HepG2 (cell line): ENCODE data around the gene SBK3. TPM values are rescaled to one million over a fixed set of nuclear protein-coding genes. Genes with fewer than 3 reads are reported as not detected.
A peak's percentile ranks its signal among the peaks of the same experiment; 100 is the strongest.

Experiments
- AHR ChIP-seq: IDR thresholded peaks from 2 replicates; pipeline ENCODE4 v1.6.1; 2018; ENCODE audit warnings: missing genetic modification reagents, missing compliant biosample characterization
- ASH2L ChIP-seq: fragments of 300-600, 200-600 bp; sonication (generic); IDR thresholded peaks from 2 replicates; pipeline ENCODE4 v1.7.0; 2017; ENCODE audit warnings: low read depth, mild to moderate bottlenecking, moderate library complexity, mixed read lengths, low read length; ENCODE audit not compliant: insufficient read length
- BRCA1 ChIP-seq: sonication (generic); formaldehyde crosslinking; IDR thresholded peaks from 2 replicates; pipeline ENCODE4 v1.4.0; 2020; ENCODE audit warnings: missing genetic modification reagents
- CREB1 ChIP-seq, 2 experiments: fragments of 450-650 bp in 1 of 2; IDR thresholded peaks; 2 replicates each; pipeline ENCODE4 v1.6.1; 2016 to 2017; ENCODE audit warnings: control low read depth in 1 of 2, mild to moderate bottlenecking in 1 of 2, missing compliant biosample characterization in 1 of 2, missing genetic modification characterization in 1 of 2
- DNMT1 ChIP-seq: sonication (generic); formaldehyde crosslinking; IDR thresholded peaks from 2 replicates; pipeline ENCODE4 v1.5.1; 2020; ENCODE audit warnings: mild to moderate bottlenecking, missing genetic modification reagents
- ERF ChIP-seq: IDR thresholded peaks from 2 replicates; pipeline ENCODE4 v1.6.1; 2018; ENCODE audit warnings: missing biosample characterization, missing genetic modification reagents
- HOXA9 ChIP-seq: sonication (generic); formaldehyde crosslinking; IDR thresholded peaks from 2 replicates; pipeline ENCODE4 v1.8.1; 2022; ENCODE audit warnings: missing genetic modification reagents, mild to moderate bottlenecking, moderate library complexity, borderline replicate concordance
- KLF12 ChIP-seq: sonication (generic); formaldehyde crosslinking; IDR thresholded peaks from 2 replicates; pipeline ENCODE4 v1.4.0; 2020; ENCODE audit warnings: missing genetic modification reagents, borderline replicate concordance
- PHF21A ChIP-seq: sonication (generic); formaldehyde crosslinking; IDR thresholded peaks from 2 replicates; pipeline ENCODE4 v1.5.0; 2020; ENCODE audit warnings: mild to moderate bottlenecking, missing genetic modification reagents
- POLR2AphosphoS5 ChIP-seq: IDR thresholded peaks from 2 replicates; pipeline ENCODE4 v1.6.1; 2012; ENCODE audit warnings: low read depth, low read length
- RBFOX2 ChIP-seq: fragments of 200-400 bp; formaldehyde crosslinking; IDR thresholded peaks from 2 replicates; pipeline ENCODE4 v1.6.1; 2017; ENCODE audit warnings: low read depth, mild to moderate bottlenecking, low read length
- ZBTB7B ChIP-seq: sonication (generic); formaldehyde crosslinking; IDR thresholded peaks from 2 replicates; pipeline ENCODE4 v1.4.0; 2020; ENCODE audit warnings: missing genetic modification reagents
- ZFY ChIP-seq: sonication (generic); formaldehyde crosslinking; IDR thresholded peaks from 2 replicates; pipeline ENCODE4 v1.4.0; 2020; ENCODE audit warnings: missing genetic modification reagents
- ZNF207 ChIP-seq: fragments of 450-650 bp; IDR thresholded peaks from 2 replicates; pipeline ENCODE4 v1.6.1; 2016; ENCODE audit warnings: antibody characterized with exemption, borderline replicate concordance
- ZNF253 ChIP-seq: sonication (generic); formaldehyde crosslinking; IDR thresholded peaks from 2 replicates; pipeline ENCODE4 v1.8.0; 2022; ENCODE audit warnings: mild to moderate bottlenecking, missing genetic modification reagents, borderline replicate concordance
- ZNF326 ChIP-seq: sonication (generic); formaldehyde crosslinking; IDR thresholded peaks from 2 replicates; pipeline ENCODE4 v1.4.0; 2020; ENCODE audit warnings: missing genetic modification reagents, borderline replicate concordance
- ZNF607 ChIP-seq: sonication (generic); formaldehyde crosslinking; IDR thresholded peaks from 2 replicates; pipeline ENCODE4 v1.5.1; 2020; ENCODE audit warnings: missing genetic modification reagents, mild to moderate bottlenecking, borderline replicate concordance
- ZNF75D ChIP-seq: sonication (generic); formaldehyde crosslinking; IDR thresholded peaks from 2 replicates; pipeline ENCODE4 v1.8.1; 2023; ENCODE audit warnings: missing genetic modification reagents, mild to moderate bottlenecking, borderline replicate concordance
- ZSCAN22 ChIP-seq: sonication (generic); formaldehyde crosslinking; IDR thresholded peaks from 2 replicates; pipeline ENCODE4 v1.4.0; 2020; ENCODE audit warnings: mild to moderate bottlenecking, missing genetic modification reagents
- polyA plus RNA-seq, 8 experiments: library from polyadenylated mRNA; depleted of rRNA in 3 of 8; stranded (reverse) in 7 of 8; unstranded in 1 of 8; fragments of >200 nt; fragmentation: Illumina TruSeq in 4 of 8; extraction: Trizol in 4 of 8; gene quantifications; 2 replicates each; pipeline versions ENCODE4 v1.2.1 to v1.2.3, GENCODE V29; 2011 to 2016; ENCODE audit warnings: low read depth in 4 of 8, missing spikeins in 1 of 8, mixed read lengths in 1 of 8; ENCODE audit not compliant: insufficient read depth in 1 of 8
- total RNA-seq, 5 experiments: library from RNA; depleted of rRNA; stranded (reverse); fragments of >200 nt; fragmentation: Illumina TruSeq; extraction: Trizol; gene quantifications; 2 replicates each; pipeline ENCODE4 v1.2.3, GENCODE V29; 2016; ENCODE audit warnings: low read depth in 1 of 5
- TF ChIP-seq, protein P1 (sequence below): sonication (generic); formaldehyde crosslinking; IDR thresholded peaks from 2 replicates; pipeline ENCODE4 v1.4.0; 2020; ENCODE audit warnings: missing genetic modification reagents, borderline replicate concordance
- TF ChIP-seq, protein P2 (sequence below): sonication (generic); formaldehyde crosslinking; IDR thresholded peaks from 2 replicates; pipeline ENCODE4 v1.8.0; 2022; ENCODE audit warnings: missing genetic modification reagents, mild to moderate bottlenecking, borderline replicate concordance
- TF ChIP-seq, protein P3 (sequence below): sonication (generic); formaldehyde crosslinking; IDR thresholded peaks from 2 replicates; pipeline ENCODE4 v1.5.0; 2020; ENCODE audit warnings: mild to moderate bottlenecking, low read depth, missing genetic modification reagents, borderline replicate concordance
- TF ChIP-seq, protein P4 (sequence below): sonication (generic); formaldehyde crosslinking; IDR thresholded peaks from 2 replicates; pipeline ENCODE4 v1.4.0; 2020; ENCODE audit warnings: missing genetic modification reagents

SBK3 gene
- total and polyA plus RNA-seq, 2 of the 13 experiments (the other 11 are each of a cell fraction or from before 2014, with no cell fraction given) = 0.66 to 0.77 TPM

DNA sequence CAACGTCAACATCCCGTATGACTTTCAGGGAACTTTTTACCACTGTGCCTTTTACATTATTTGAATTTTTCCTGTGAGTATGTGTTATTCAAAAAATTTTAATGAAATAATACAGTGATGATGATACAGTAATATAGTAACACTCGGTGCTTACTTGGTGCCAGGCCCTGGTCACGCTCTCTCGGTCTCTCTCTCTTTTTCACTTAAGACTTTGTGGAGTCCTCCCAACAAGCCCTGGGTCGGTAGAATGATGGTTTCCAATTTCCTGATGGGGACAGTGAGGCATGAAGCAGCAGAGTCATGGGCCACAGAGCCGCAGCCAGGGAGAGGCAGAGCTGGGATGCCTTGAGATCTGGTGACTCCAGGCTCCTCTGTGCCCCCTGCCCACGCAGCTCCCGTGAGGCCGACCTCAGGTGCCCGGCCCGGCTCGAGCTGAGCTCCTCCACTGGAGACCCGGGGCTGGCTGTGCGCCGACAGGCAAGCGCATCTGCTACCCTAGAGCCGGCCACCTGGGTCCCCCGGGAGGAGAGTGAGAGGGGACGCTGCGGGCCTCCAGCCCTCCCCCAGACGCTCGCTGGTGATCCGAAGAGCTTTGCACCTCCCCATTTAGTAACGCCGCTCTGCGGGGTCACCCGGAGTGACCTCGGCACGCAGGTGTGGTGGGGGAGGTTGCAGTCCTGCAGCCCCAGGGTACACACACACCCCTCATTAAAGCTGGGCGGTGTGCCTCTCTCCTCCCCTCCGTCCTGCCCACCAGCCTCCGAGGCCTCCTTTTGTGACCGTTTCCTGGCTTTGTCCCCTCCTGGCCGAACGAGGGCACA, 4.4 kb upstream of the SBK3 start (continued):
- TF ChIP-seq, protein P1, sequence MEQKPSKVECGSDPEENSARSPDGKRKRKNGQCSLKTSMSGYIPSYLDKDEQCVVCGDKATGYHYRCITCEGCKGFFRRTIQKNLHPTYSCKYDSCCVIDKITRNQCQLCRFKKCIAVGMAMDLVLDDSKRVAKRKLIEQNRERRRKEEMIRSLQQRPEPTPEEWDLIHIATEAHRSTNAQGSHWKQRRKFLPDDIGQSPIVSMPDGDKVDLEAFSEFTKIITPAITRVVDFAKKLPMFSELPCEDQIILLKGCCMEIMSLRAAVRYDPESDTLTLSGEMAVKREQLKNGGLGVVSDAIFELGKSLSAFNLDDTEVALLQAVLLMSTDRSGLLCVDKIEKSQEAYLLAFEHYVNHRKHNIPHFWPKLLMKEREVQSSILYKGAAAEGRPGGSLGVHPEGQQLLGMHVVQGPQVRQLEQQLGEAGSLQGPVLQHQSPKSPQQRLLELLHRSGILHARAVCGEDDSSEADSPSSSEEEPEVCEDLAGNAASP = peak; percentile 28; the same call in 1 of the 2 replicates
- TF ChIP-seq ZFY (CRISPR knock-in tag) = no peak
- peak; percentile 49; the same call in 1 of the 2 replicates for TF ChIP-seq ZSCAN22 (CRISPR knock-in tag)
- TF ChIP-seq, protein P2, sequence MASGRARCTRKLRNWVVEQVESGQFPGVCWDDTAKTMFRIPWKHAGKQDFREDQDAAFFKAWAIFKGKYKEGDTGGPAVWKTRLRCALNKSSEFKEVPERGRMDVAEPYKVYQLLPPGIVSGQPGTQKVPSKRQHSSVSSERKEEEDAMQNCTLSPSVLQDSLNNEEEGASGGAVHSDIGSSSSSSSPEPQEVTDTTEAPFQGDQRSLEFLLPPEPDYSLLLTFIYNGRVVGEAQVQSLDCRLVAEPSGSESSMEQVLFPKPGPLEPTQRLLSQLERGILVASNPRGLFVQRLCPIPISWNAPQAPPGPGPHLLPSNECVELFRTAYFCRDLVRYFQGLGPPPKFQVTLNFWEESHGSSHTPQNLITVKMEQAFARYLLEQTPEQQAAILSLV (CRISPR knock-in tag) = no peak
- TF ChIP-seq ZNF207 = no peak
- peak; percentile 65 for TF ChIP-seq RBFOX2
- no peak for TF ChIP-seq POLR2AphosphoS5
- TF ChIP-seq DNMT1 = no peak
- TF ChIP-seq, protein P3, sequence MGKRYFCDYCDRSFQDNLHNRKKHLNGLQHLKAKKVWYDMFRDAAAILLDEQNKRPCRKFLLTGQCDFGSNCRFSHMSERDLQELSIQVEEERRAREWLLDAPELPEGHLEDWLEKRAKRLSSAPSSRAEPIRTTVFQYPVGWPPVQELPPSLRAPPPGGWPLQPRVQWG = no peak
- TF ChIP-seq BRCA1 (CRISPR knock-in tag) = no peak
- TF ChIP-seq, protein P4, sequence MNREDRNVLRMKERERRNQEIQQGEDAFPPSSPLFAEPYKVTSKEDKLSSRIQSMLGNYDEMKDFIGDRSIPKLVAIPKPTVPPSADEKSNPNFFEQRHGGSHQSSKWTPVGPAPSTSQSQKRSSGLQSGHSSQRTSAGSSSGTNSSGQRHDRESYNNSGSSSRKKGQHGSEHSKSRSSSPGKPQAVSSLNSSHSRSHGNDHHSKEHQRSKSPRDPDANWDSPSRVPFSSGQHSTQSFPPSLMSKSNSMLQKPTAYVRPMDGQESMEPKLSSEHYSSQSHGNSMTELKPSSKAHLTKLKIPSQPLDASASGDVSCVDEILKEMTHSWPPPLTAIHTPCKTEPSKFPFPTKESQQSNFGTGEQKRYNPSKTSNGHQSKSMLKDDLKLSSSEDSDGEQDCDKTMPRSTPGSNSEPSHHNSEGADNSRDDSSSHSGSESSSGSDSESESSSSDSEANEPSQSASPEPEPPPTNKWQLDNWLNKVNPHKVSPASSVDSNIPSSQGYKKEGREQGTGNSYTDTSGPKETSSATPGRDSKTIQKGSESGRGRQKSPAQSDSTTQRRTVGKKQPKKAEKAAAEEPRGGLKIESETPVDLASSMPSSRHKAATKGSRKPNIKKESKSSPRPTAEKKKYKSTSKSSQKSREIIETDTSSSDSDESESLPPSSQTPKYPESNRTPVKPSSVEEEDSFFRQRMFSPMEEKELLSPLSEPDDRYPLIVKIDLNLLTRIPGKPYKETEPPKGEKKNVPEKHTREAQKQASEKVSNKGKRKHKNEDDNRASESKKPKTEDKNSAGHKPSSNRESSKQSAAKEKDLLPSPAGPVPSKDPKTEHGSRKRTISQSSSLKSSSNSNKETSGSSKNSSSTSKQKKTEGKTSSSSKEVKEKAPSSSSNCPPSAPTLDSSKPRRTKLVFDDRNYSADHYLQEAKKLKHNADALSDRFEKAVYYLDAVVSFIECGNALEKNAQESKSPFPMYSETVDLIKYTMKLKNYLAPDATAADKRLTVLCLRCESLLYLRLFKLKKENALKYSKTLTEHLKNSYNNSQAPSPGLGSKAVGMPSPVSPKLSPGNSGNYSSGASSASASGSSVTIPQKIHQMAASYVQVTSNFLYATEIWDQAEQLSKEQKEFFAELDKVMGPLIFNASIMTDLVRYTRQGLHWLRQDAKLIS (CRISPR knock-in tag) = no peak
- TF ChIP-seq ZNF75D (CRISPR knock-in tag) = no peak
- TF ChIP-seq ZNF326 (CRISPR knock-in tag) = no peak
- TF ChIP-seq CREB1 (IDR thresholded peaks at IDR 0.05) = peak; percentile 11; the same call in 1 of the 2 replicates
- no peak for TF ChIP-seq CREB1 (CRISPR knock-in tag; IDR thresholded peaks at IDR 0.05)
- no peak for TF ChIP-seq HOXA9 (CRISPR knock-in tag)
- no peak for TF ChIP-seq PHF21A (CRISPR knock-in tag)
- no peak for TF ChIP-seq KLF12 (CRISPR knock-in tag)
- no peak; the same call in 1 of the 2 replicates for TF ChIP-seq ZBTB7B (CRISPR knock-in tag)
- no peak for TF ChIP-seq ZNF607
- no peak for TF ChIP-seq ERF (CRISPR knock-in tag)
- peak; percentile 28; the same call in 1 of the 2 replicates for TF ChIP-seq AHR (CRISPR knock-in tag)
- no peak for TF ChIP-seq ZNF253 (CRISPR knock-in tag)
- TF ChIP-seq ASH2L = no peak
